Calu3 (cell line): Measurements from ENCODE around the gene ACOT12. TPM values are rescaled to one million over a fixed set of nuclear protein-coding genes. Genes with fewer than 3 reads are reported as not detected.

Experiments
- BruUV-seq: library from RNA; stranded (reverse); fragments of 400-500 nt; replicated peaks from 2 replicates; lab custom pipeline; 2021; lab: Mats Ljungman, UMichigan
- CTCF ChIA-PET: fragments of 300-600 bp; sonication (Branson Sonifier 250); formaldehyde crosslinking; loops from one replicate; lab custom pipeline; 2022; ENCODE audit warnings: antibody characterized with exemption; lab: Charles Lee
- DNase-seq: peaks from one replicate; pipeline ENCODE4 v3.0.0; 2022
- H3K27ac Mint-ChIP-seq: one replicate; pipeline ENCODE4 v1.8.0; 2022; ENCODE audit warnings: mixed read lengths; ENCODE audit not compliant: unreplicated experiment
- H3K27me3 Mint-ChIP-seq: one replicate; pipeline ENCODE4 v1.8.0; 2022; ENCODE audit warnings: mixed read lengths; ENCODE audit not compliant: unreplicated experiment
- H3K36me3 Mint-ChIP-seq: one replicate; pipeline ENCODE4 v1.8.0; 2022; ENCODE audit warnings: mild to moderate bottlenecking, moderate library complexity, mixed read lengths; ENCODE audit not compliant: insufficient read depth, unreplicated experiment
- H3K4me1 Mint-ChIP-seq: one replicate; pipeline ENCODE4 v1.8.0; 2022; ENCODE audit warnings: mild to moderate bottlenecking, low read depth, mixed read lengths; ENCODE audit not compliant: unreplicated experiment
- H3K4me3 Mint-ChIP-seq: one replicate; pipeline ENCODE4 v1.8.0; 2022; ENCODE audit warnings: mild to moderate bottlenecking, low read depth, moderate library complexity, mixed read lengths; ENCODE audit not compliant: unreplicated experiment
- H3K9me3 Mint-ChIP-seq: one replicate; pipeline ENCODE4 v1.8.0; 2022; ENCODE audit warnings: low read depth, mixed read lengths; ENCODE audit not compliant: unreplicated experiment
- intact Hi-C: fragments of 100-400 bp; cut with micrococcal nuclease; formaldehyde crosslinking; loops from one replicate; pipeline ENCODE4 v1.10.0; 2022; ENCODE audit not compliant: unreplicated experiment
- total RNA-seq: library from RNA; stranded (reverse); gene quantifications from 2 replicates; pipeline ENCODE4 v1.2.3, GENCODE V29; 2022
- TF ChIP-seq, protein P1 (sequence below): fragments of 200-600 bp; IDR thresholded peaks from one replicate; pipeline ENCODE4 v1.8.0; 2022; ENCODE audit warnings: antibody characterized with exemption; ENCODE audit not compliant: unreplicated experiment

ACOT12 gene
- total RNA-seq, 1 experiment from 2014 or later, result 0.87 TPM

DNA sequence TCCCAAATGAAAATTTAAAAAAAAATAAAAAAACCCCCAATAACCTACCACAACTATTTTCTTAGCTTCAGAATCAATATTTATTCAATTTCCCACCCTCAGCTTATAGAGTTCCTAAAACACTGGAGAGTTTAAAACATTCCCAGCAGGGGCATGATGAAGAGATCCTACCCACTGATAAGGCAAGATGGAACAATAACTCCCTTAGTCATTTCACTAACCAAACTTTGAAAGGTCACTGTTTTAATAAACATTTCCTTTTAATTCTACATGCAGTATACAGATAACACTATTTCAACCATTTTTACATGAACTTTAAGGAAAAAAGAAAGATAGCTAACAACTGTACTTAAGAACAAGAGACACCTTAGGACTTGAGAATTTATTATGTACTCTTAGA, 34.9 kb upstream of the ACOT12 start:
- TF ChIP-seq, protein P1, sequence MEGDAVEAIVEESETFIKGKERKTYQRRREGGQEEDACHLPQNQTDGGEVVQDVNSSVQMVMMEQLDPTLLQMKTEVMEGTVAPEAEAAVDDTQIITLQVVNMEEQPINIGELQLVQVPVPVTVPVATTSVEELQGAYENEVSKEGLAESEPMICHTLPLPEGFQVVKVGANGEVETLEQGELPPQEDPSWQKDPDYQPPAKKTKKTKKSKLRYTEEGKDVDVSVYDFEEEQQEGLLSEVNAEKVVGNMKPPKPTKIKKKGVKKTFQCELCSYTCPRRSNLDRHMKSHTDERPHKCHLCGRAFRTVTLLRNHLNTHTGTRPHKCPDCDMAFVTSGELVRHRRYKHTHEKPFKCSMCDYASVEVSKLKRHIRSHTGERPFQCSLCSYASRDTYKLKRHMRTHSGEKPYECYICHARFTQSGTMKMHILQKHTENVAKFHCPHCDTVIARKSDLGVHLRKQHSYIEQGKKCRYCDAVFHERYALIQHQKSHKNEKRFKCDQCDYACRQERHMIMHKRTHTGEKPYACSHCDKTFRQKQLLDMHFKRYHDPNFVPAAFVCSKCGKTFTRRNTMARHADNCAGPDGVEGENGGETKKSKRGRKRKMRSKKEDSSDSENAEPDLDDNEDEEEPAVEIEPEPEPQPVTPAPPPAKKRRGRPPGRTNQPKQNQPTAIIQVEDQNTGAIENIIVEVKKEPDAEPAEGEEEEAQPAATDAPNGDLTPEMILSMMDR, result no peak
- no peak for DNase-seq
- no peak overlapping the region for H3K4me3 Mint-ChIP-seq
- no peaks in the 10 kb centered on the region for H3K9me3 Mint-ChIP-seq
- no TSS peak for BruUV-seq
- H3K4me1 Mint-ChIP-seq, result peaks cover 36% of the 10 kb centered on the region
- CTCF ChIA-PET, result no interaction called here
- H3K27me3 Mint-ChIP-seq, result no peaks in the 10 kb centered on the region
- intact Hi-C loops, result loop anchor here (5.0 to 10.0 kb wide), 4 partner anchors 408 to 676 kb away; partner anchors contain the start of gene ATG10
- H3K36me3 Mint-ChIP-seq, result no peaks in the 10 kb centered on the region
- no peak overlapping the region for H3K27ac Mint-ChIP-seq

DNA sequence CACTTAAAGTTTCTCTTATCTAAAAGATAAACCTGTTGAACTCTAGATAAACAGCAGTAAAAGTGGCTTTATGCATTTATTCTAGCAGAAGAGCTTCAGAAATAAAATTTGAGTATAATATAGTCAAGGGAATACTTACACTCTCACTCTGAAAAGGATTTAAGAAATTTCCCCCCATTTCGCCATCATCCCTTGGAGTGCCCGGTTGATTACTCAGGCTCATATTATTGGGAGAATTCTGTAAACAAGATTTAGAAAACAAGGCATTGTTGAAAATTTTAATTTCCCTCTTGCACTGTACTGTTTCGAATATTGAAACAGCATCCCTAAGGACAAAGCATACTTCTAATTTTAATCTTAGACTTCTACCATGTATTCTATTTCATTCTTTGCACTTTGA, 34.5 kb upstream of the ACOT12 start:
- no TSS peak for BruUV-seq
- no peak for DNase-seq
- CTCF ChIA-PET, result no interaction called here
- Mint-ChIP-seq H3K4me3 (no peak overlapping the region), H3K27me3 (no peaks in the 10 kb centered on the region), H3K36me3 (no peaks in the 10 kb centered on the region), H3K9me3 (no peaks in the 10 kb centered on the region), H3K4me1 (peaks cover 36% of the 10 kb centered on the region), H3K27ac (no peak overlapping the region)
- TF ChIP-seq, protein P1, result no peak
- intact Hi-C loops, result loop anchor here (5.0 to 10.0 kb wide), 4 partner anchors 409 to 676 kb away; partner anchors contain the start of gene ATG10

DNA sequence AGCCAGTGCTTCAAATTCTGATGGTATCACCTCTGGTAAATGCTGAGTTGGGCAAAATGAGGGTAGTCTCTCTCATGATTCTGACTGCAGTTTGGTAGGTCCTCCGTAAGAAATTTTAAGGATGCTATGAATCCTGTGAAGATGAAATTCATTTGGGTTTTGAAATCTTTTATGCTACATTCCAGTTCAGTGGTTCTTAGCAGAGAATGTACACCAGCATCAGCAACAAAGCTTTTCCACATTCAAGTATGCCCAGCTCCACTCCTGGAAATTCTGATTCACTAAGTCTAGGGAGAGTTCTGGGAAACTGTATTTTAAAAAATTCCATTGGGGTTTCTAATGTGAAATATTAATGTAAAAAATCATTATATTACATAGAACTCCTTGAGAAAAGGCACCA, 33.6 kb upstream of the ACOT12 start:
- CTCF ChIA-PET, result no interaction called here
- no TSS peak for BruUV-seq
- H3K27me3 Mint-ChIP-seq, result no peaks in the 10 kb centered on the region
- H3K4me1 Mint-ChIP-seq, result peaks cover 43% of the 10 kb centered on the region
- TF ChIP-seq, protein P1, result no peak
- H3K9me3 Mint-ChIP-seq, result no peaks in the 10 kb centered on the region
- intact Hi-C loops, result loop anchor here (5.0 to 10.0 kb wide), 4 partner anchors 410 to 677 kb away; partner anchors contain the start of gene ATG10
- DNase-seq, result no peak
- H3K27ac Mint-ChIP-seq, result no peak overlapping the region
- peaks cover 5% of the 10 kb centered on the region for H3K36me3 Mint-ChIP-seq
- H3K4me3 Mint-ChIP-seq, result no peak overlapping the region

DNA sequence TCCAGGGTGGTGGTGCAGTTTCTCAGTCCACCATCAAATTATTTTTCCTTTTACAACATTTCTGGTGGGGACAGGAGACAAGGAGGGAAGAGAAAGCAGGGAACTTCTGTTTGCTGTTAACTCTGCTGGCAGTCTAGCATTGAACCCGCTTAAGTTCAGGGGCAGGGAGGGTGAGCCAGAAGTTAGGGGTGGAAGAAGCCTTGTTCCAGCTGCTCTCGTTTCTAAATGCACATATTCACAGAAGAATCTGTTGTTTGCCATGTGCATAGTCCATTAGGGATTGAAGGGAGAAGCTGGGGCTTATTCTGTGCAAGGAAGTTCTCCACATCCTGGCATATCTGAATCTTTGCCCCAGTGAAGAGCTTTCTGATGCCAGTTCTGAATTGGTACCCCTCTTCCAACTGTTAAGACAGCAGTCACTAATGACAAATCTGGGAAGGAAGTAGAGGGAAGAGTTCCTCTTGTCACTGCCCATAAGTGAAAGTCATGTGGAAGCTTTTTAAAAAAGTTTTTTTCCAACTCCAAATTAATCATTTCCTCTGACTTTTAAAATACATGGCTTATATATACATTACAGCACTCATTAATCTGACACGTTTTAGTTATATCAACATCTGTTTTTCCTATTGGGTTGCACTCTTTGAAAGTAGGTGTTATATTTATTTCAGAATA, 32.6 kb upstream of the ACOT12 start:
- Mint-ChIP-seq H3K4me1 (peaks cover 54% of the 10 kb centered on the region), H3K36me3 (peaks cover 7% of the 10 kb centered on the region)
- intact Hi-C loops, result loop anchor here (5.0 to 10.0 kb wide), 4 partner anchors 411 to 678 kb away; partner anchors contain the start of gene ATG10

More for the DNA sequence above, 32.6 kb upstream of the ACOT12 start:
- TF ChIP-seq, protein P1, result no peak
- no peaks in the 10 kb centered on the region for H3K9me3 Mint-ChIP-seq
- DNase-seq, result no peak
- H3K27me3 Mint-ChIP-seq, result no peaks in the 10 kb centered on the region
- CTCF ChIA-PET, result interaction anchor here (1.5 to 3.4 kb wide), 2 partner anchors 80 to 739 kb away, joined by 5 to 14 read pairs; no protein-coding TSS in a partner anchor
- H3K27ac Mint-ChIP-seq, result no peak overlapping the region
- H3K4me3 Mint-ChIP-seq, result no peak overlapping the region
- BruUV-seq, result no TSS peak
